OCI-LY7 (cell line): Measurements from ENCODE around the gene MTHFD1L.

ENCODE experiments used
- EZH2phosphoT487 ChIP-seq: fragments of 200-600 bp; sonication (generic); IDR thresholded peaks from 2 replicates; pipeline ENCODE4 v1.6.1; 2018; ENCODE audit warnings: low read depth, borderline replicate concordance, mild to moderate bottlenecking, mixed run types, antibody characterized with exemption, low read length, moderate library complexity, mixed read lengths
- TF ChIP-seq, protein P1 (sequence below): fragments of 200-600 bp; sonication (generic); conservative IDR thresholded peaks from 2 replicates; pipeline ENCODE4 v1.5.1; 2014; ENCODE audit warnings: mild to moderate bottlenecking, antibody characterized with exemption, low read length, moderate library complexity, mixed read lengths

GRCh38 chr6:150841189-150841588 is 24.3 kb upstream of the MTHFD1L start:
- TF ChIP-seq, protein P1, sequence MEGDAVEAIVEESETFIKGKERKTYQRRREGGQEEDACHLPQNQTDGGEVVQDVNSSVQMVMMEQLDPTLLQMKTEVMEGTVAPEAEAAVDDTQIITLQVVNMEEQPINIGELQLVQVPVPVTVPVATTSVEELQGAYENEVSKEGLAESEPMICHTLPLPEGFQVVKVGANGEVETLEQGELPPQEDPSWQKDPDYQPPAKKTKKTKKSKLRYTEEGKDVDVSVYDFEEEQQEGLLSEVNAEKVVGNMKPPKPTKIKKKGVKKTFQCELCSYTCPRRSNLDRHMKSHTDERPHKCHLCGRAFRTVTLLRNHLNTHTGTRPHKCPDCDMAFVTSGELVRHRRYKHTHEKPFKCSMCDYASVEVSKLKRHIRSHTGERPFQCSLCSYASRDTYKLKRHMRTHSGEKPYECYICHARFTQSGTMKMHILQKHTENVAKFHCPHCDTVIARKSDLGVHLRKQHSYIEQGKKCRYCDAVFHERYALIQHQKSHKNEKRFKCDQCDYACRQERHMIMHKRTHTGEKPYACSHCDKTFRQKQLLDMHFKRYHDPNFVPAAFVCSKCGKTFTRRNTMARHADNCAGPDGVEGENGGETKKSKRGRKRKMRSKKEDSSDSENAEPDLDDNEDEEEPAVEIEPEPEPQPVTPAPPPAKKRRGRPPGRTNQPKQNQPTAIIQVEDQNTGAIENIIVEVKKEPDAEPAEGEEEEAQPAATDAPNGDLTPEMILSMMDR, result no peak
- no peak for TF ChIP-seq EZH2phosphoT487
